Parathyroid adenoma (tissue), 2 donors: Measurements from ENCODE around the gene FBXO24.

Source experiments
- H2AFZ ChIP-seq: fragments of 300-600 bp; sonication (generic); one replicate; pipeline ENCODE4 v1.7.0; 2017; ENCODE audit warnings: antibody characterized with exemption, mild to moderate bottlenecking
- H3K27ac ChIP-seq: fragments of 300-600 bp; sonication (generic); one replicate; pipeline ENCODE4 v1.7.0; 2017
- H3K27me3 ChIP-seq: fragments of 300-600 bp; sonication (generic); one replicate; pipeline ENCODE4 v1.7.0; 2017; ENCODE audit warnings: low read length; ENCODE audit not compliant: control insufficient read depth, insufficient read depth
- H3K36me3 ChIP-seq: fragments of 300-600 bp; sonication (generic); one replicate; pipeline ENCODE4 v1.7.0; 2017; ENCODE audit warnings: low read length; ENCODE audit not compliant: control insufficient read depth, insufficient read depth
- H3K4me1 ChIP-seq: fragments of 300-600 bp; sonication (generic); one replicate; pipeline ENCODE4 v1.7.0; 2017; ENCODE audit warnings: control low read depth
- H3K4me2 ChIP-seq: fragments of 300-600 bp; sonication (generic); one replicate; pipeline ENCODE4 v1.7.0; 2017; ENCODE audit warnings: low read length
- H3K4me3 ChIP-seq: fragments of 300-600 bp; sonication (generic); one replicate; pipeline ENCODE4 v1.7.0; 2017; ENCODE audit warnings: low read depth, low read length
- H3K79me2 ChIP-seq: fragments of 300-600 bp; sonication (generic); one replicate; pipeline ENCODE4 v1.7.0; 2017; ENCODE audit warnings: control low read depth
- H3K9ac ChIP-seq: fragments of 300-600 bp; sonication (generic); one replicate; pipeline ENCODE4 v1.7.0; 2017; ENCODE audit warnings: mild to moderate bottlenecking
- H3K9me3 ChIP-seq: fragments of 300-600 bp; sonication (generic); one replicate; pipeline ENCODE4 v1.7.0; 2017; ENCODE audit warnings: low read length; ENCODE audit not compliant: control insufficient read depth
- TF ChIP-seq, protein P1 (sequence below): fragments of 300-600 bp; sonication (generic); IDR thresholded peaks from one replicate; pipeline ENCODE4 v1.7.0; 2017; ENCODE audit warnings: antibody characterized with exemption, mild to moderate bottlenecking
- donor health status: primary hyperparathyroidism.

The FBXO24 gene

DNA sequence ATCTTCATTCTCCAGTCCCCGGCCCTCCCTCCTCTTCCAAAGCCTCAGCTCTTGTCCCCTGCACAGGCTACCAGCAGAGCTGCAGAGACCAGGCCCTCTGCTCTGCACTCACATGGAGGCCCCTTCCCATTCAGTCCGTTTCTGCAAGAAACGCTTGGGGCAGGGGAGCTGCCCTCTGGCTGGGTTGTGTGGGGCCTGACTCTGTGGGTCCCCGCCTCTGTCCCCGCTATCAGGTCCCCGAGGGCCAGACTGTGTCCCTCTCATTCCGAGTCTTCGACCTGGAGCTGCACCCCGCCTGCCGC lies 17.5 kb downstream of the FBXO24 start:
- peak overlapping the region; percentile 72 for H2AFZ ChIP-seq
- TF ChIP-seq, protein P1, sequence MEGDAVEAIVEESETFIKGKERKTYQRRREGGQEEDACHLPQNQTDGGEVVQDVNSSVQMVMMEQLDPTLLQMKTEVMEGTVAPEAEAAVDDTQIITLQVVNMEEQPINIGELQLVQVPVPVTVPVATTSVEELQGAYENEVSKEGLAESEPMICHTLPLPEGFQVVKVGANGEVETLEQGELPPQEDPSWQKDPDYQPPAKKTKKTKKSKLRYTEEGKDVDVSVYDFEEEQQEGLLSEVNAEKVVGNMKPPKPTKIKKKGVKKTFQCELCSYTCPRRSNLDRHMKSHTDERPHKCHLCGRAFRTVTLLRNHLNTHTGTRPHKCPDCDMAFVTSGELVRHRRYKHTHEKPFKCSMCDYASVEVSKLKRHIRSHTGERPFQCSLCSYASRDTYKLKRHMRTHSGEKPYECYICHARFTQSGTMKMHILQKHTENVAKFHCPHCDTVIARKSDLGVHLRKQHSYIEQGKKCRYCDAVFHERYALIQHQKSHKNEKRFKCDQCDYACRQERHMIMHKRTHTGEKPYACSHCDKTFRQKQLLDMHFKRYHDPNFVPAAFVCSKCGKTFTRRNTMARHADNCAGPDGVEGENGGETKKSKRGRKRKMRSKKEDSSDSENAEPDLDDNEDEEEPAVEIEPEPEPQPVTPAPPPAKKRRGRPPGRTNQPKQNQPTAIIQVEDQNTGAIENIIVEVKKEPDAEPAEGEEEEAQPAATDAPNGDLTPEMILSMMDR = no peak

GRCh38 chr7:100604028-100604975 lies 18.2 kb downstream of the FBXO24 start:
- Histone ChIP-seq H3K9me3 (no peaks in the 10 kb centered on the region), H3K9ac (no peak overlapping the region), H3K4me1 (no peaks in the 10 kb centered on the region), H3K27me3 (no peaks in the 10 kb centered on the region), H3K79me2 (no peaks in the 10 kb centered on the region), H3K4me2 (peak overlapping the region; percentile 77), H3K36me3 (no peaks in the 10 kb centered on the region), H3K27ac (peak overlapping the region; percentile 18), H3K4me3 (peak overlapping the region; percentile 75), H2AFZ (peak overlapping the region; percentile 85)
- TF ChIP-seq, protein P1 = peak; percentile 57

More for the DNA sequence above, 17.5 kb downstream of the FBXO24 start:
- Histone ChIP-seq H3K9me3 (no peaks in the 10 kb centered on the region), H3K79me2 (no peaks in the 10 kb centered on the region), H3K4me2 (peak overlapping the region; percentile 59), H3K27ac (peak overlapping the region; percentile 8), H3K4me1 (no peaks in the 10 kb centered on the region), H3K9ac (no peak overlapping the region), H3K4me3 (peak overlapping the region; percentile 36), H3K27me3 (no peaks in the 10 kb centered on the region), H3K36me3 (no peaks in the 10 kb centered on the region)

DNA sequence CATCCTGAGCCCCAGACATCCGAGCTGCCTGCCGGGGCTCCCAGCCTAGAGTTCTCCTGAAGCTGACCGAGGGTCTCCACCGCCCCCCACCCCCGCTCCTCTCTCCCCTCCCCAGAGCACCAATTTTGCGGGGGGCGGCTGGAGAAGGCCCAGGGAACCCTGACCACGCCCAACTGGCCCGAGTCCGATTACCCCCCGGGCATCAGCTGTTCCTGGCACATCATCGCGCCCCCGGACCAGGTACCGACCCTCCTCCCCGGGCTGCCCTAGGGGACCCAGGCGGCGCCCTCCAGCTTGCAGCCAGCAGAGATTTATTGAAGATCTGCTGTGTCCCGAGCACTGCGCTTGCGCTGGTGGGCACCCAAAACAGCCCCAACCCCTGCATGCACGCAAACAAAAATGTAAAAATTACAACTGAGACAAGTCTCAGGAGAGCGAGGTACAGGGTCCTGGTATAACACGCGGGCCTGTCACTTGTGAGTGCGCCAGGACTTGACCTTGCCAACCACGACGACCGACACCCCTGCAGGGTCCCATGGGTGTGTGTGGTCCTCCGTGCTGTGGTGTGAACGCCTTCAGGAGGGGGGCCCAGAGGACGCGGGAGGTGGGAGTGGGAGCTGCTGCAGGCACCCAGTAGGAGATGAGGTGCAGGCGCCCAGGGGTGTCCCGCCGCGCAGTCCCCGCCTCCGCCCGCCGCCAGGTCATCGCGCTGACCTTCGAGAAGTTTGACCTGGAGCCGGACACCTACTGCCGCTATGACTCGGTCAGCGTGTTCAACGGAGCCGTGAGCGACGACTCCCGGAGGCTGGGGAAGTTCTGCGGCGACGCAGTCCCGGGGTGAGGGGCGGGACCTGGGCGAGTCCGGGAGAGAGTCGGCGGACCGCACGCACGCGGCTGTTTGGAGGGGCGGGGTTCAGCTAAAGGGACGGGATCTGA lies 19.1 kb downstream of the FBXO24 start:
- H3K27me3 ChIP-seq = no peaks in the 10 kb centered on the region
- H3K36me3 ChIP-seq = no peaks in the 10 kb centered on the region
- H3K4me3 ChIP-seq = peak overlapping the region; percentile 75
- H3K79me2 ChIP-seq = no peaks in the 10 kb centered on the region
- TF ChIP-seq, protein P1 = no peak
- peak overlapping the region; percentile 85 for H2AFZ ChIP-seq
- H3K9me3 ChIP-seq = no peaks in the 10 kb centered on the region
- H3K4me1 ChIP-seq = no peaks in the 10 kb centered on the region
- H3K9ac ChIP-seq = no peak overlapping the region
- peak overlapping the region; percentile 18 for H3K27ac ChIP-seq
- H3K4me2 ChIP-seq = peak overlapping the region; percentile 77

DNA sequence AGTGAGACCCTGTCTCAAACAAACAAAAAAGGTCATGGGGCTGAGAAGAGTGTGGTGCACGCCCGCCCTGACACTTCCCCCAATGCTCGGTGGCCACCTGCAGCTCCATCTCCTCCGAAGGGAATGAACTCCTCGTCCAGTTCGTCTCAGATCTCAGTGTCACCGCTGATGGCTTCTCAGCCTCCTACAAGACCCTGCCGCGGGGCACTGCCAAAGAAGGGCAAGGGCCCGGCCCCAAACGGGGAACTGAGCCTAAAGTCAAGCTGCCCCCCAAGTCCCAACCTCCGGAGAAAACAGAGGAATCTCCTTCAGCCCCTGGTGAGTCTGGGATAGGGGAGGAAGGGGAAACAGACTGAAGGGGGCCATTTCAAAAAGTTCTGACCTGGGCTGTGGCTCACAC lies 20.2 kb downstream of the FBXO24 start:
- no peaks in the 10 kb centered on the region for H3K27me3 ChIP-seq
- TF ChIP-seq, protein P1 = no peak
- H3K36me3 ChIP-seq = no peaks in the 10 kb centered on the region
- no peaks in the 10 kb centered on the region for H3K9me3 ChIP-seq
- no peak overlapping the region for H3K9ac ChIP-seq
- no peaks in the 10 kb centered on the region for H3K4me1 ChIP-seq
- H3K4me2 ChIP-seq = peak overlapping the region; percentile 77
- no peak overlapping the region for H2AFZ ChIP-seq
- peak overlapping the region; percentile 75 for H3K4me3 ChIP-seq
- no peaks in the 10 kb centered on the region for H3K79me2 ChIP-seq
- no peak overlapping the region for H3K27ac ChIP-seq
